ENCODE results near the gene TCOF1. TPM values are rescaled to one million over a fixed set of nuclear protein-coding genes. Genes with fewer than 3 reads are reported as not detected.

TCOF1 gene
- total RNA-seq, 4 donors from 2014 or later: 32.1 to 54.2 (median 33.1) TPM

- TF ChIP-seq CTCF (IDR thresholded peaks at IDR 0.05) (no peak), POLR2AphosphoS5 (IDR thresholded peaks at IDR 0.05) (no peak), POLR2A (IDR thresholded peaks at IDR 0.05) (no peak), EP300 (IDR thresholded peaks at IDR 0.05) (no peak)
- 90% methylated on average over 6 of the region's 6 CpGs for WGBS
- H3K27ac ChIP-seq: no peak overlapping the region
- H3K27me3 ChIP-seq: no peaks in the 10 kb centered on the region
- H3K4me3 ChIP-seq: no peak overlapping the region
- peaks cover 2% of the 10 kb centered on the region for H3K4me1 ChIP-seq
- no peaks in the 10 kb centered on the region for H3K36me3 ChIP-seq
- H3K9me3 ChIP-seq: no peaks in the 10 kb centered on the region
- DNase-seq (ENCODE audit: low spot score in 2 of 2): no peak
These were observed 45.0 kb upstream of the TCOF1 start for GRCh38 chr5:150312518-150312917.

GRCh38 chr5:150313501-150313900, 44.0 kb upstream of the TCOF1 start:
- Histone ChIP-seq H3K4me3 (no peak overlapping the region), H3K36me3 (no peaks in the 10 kb centered on the region), H3K9me3 (no peaks in the 10 kb centered on the region), H3K4me1 (peaks cover 8% of the 10 kb centered on the region), H3K27me3 (no peaks in the 10 kb centered on the region), H3K27ac (no peak overlapping the region)
- no peak for DNase-seq (ENCODE audit: low spot score in 2 of 2)
- 81% methylated on average over 6 of the region's 6 CpGs for WGBS
- TF ChIP-seq POLR2AphosphoS5 (IDR thresholded peaks at IDR 0.05): no peak
- no peak for TF ChIP-seq EP300 (IDR thresholded peaks at IDR 0.05)
- TF ChIP-seq POLR2A (IDR thresholded peaks at IDR 0.05): no peak
- TF ChIP-seq CTCF (IDR thresholded peaks at IDR 0.05): no peak

GRCh38 chr5:150313921-150314716, 43.4 kb upstream of the TCOF1 start:
- Histone ChIP-seq H3K27me3 (no peaks in the 10 kb centered on the region), H3K4me3 (no peak overlapping the region), H3K4me1 (peaks cover 13% of the 10 kb centered on the region), H3K36me3 (no peaks in the 10 kb centered on the region), H3K9me3 (no peaks in the 10 kb centered on the region), H3K27ac (no peak overlapping the region)
- DNase-seq (ENCODE audit: low spot score in 2 of 2): no peak
- no peak for TF ChIP-seq EP300 (IDR thresholded peaks at IDR 0.05)
- TF ChIP-seq CTCF (IDR thresholded peaks at IDR 0.05): no peak
- TF ChIP-seq POLR2AphosphoS5 (IDR thresholded peaks at IDR 0.05): no peak
- no peak for TF ChIP-seq POLR2A (IDR thresholded peaks at IDR 0.05)
- WGBS: 74% methylated on average over 6 of the region's 6 CpGs

- Histone ChIP-seq H3K9me3 (no peaks in the 10 kb centered on the region), H3K27ac (no peak overlapping the region), H3K4me3 (no peak overlapping the region), H3K4me1 (peaks cover 24% of the 10 kb centered on the region), H3K36me3 (no peaks in the 10 kb centered on the region), H3K27me3 (no peaks in the 10 kb centered on the region)
- DNase-seq (ENCODE audit: low spot score in 2 of 2): no peak
- TF ChIP-seq EP300 (IDR thresholded peaks at IDR 0.05) (no peak), POLR2A (IDR thresholded peaks at IDR 0.05) (no peak), CTCF (IDR thresholded peaks at IDR 0.05) (no peak), POLR2AphosphoS5 (IDR thresholded peaks at IDR 0.05) (no peak)
- WGBS: 96% methylated on average over 4 of the region's 4 CpGs
These were observed 42.3 kb upstream of the TCOF1 start for GRCh38 chr5:150315245-150315644.

- Histone ChIP-seq H3K36me3 (no peaks in the 10 kb centered on the region), H3K27ac (no peak overlapping the region), H3K4me3 (no peak overlapping the region), H3K4me1 (peaks cover 31% of the 10 kb centered on the region), H3K27me3 (no peaks in the 10 kb centered on the region), H3K9me3 (no peaks in the 10 kb centered on the region)
- no peak for DNase-seq (ENCODE audit: low spot score in 2 of 2)
- 94% methylated on average over 3 of the region's 3 CpGs for WGBS
- TF ChIP-seq EP300 (IDR thresholded peaks at IDR 0.05): no peak
These were observed 41.2 kb upstream of the TCOF1 start for GRCh38 chr5:150316320-150316719.
